ENCODE results near the gene RASIP1.
"Not testable (repeated sequence)": the region's sequence is repeated elsewhere in the genome, so short reads cannot be mapped to it uniquely, and the experiment has no call there.

RASIP1 gene

GRCh38 chr19:48720613-48721296 is 19.7 kb downstream of the RASIP1 start:
- Histone ChIP-seq H3K27ac (peak overlapping the region; percentile 82 to 91), H3K36me3 (no peaks in the 10 kb centered on the region), H3K4me3 (peak overlapping the region; percentile 54 to 57), H3K4me1 (peaks cover 0 to 48% (median 30%) of the 10 kb centered on the region in 4 donors), H3K27me3 (no peaks in the 10 kb centered on the region), H3K9me3 (no peaks in the 10 kb centered on the region)
- intact Hi-C loops (cut with DNase I; ENCODE audit: low total_unique reads), result no loop called here
- no peak for TF ChIP-seq CTCF (IDR thresholded peaks at IDR 0.05)
- DNase-seq, result peak; percentile 99 to 100

GRCh38 chr19:48720251-48720612 is 20.2 kb downstream of the RASIP1 start:
- H3K36me3 ChIP-seq, result no peaks in the 10 kb centered on the region
- peak overlapping the region; percentile 54 to 57 for H3K4me3 ChIP-seq
- TF ChIP-seq CTCF (IDR thresholded peaks at IDR 0.05), result no peak
- no peaks in the 10 kb centered on the region for H3K9me3 ChIP-seq
- H3K27me3 ChIP-seq, result no peaks in the 10 kb centered on the region
- H3K27ac ChIP-seq, result peak overlapping the region; percentile 82 to 91
- intact Hi-C loops (cut with DNase I; ENCODE audit: low total_unique reads), result no loop called here
- peaks cover 0 to 53% (median 35%) of the 10 kb centered on the region in 4 donors for H3K4me1 ChIP-seq
- DNase-seq, result no peak

DNA sequence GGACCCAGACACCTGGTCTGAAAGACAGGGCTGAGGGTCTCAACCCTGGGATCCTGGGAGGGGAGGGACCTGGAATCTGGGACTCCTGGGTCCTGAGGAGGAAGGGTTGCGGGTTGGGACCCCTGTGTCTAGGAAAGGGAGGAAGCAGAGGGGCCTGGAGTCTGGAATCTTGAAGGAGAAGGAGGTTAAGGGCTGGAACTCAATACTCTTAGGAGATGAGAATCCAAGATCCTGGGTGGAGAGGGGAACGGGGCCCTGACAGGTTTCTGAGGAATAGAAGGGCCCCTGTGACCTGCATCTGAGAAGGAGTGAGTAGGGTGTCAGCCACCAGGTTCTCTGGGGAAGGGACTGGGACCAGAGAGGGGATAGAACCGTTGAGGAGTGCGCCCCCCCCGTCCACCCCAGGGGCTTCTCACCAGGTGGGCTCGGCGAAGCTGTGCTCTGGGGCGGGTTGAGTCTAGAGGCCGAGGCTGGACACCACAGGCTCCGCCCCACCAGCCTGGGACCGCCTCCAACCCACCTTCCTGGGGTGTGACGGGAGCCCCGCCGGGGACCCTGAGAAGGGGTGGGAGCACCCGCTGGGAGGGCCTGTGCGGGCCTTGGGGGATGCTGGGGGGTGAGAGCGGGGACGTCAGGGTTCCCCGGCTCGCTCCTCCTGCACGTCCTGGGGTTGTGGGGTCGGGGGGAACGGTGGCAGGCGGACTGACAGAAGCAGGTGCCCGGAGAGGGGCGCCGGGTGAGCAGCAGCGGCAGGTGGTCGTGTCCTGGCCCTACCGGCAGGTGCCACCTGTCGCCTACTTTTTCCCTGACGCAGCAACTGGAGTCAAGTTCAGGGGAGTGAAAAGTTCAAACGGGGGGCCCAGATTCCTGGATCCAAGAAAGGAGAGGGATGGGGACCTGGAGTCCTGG is 20.9 kb downstream of the RASIP1 start, which contains the start of gene MAMSTR:
Gene MAMSTR (minus strand): TSS at position 463 of the 909 bp plus-strand sequence. CDS start 694 bp downstream, outside the sequence.
- no peaks in the 10 kb centered on the region for H3K27me3 ChIP-seq
- peak within 1 kb of the TSS; percentile 54 to 57 for H3K4me3 ChIP-seq
- no peak for DNase-seq
- no peak for TF ChIP-seq CTCF (IDR thresholded peaks at IDR 0.05)
- H3K36me3 ChIP-seq, result no peaks in the 10 kb centered on the region
- intact Hi-C loops (cut with DNase I; ENCODE audit: low total_unique reads), result no loop called here
- H3K27ac ChIP-seq, result peak within 1 kb of the TSS; percentile 82 to 91
- peaks cover 0 to 54% (median 40%) of the 10 kb centered on the region in 4 donors for H3K4me1 ChIP-seq
- no peaks in the 10 kb centered on the region for H3K9me3 ChIP-seq

GRCh38 chr19:48718711-48719231 is 21.6 kb downstream of the RASIP1 start:
- H3K4me3 ChIP-seq, result no peak overlapping the region

DNA sequence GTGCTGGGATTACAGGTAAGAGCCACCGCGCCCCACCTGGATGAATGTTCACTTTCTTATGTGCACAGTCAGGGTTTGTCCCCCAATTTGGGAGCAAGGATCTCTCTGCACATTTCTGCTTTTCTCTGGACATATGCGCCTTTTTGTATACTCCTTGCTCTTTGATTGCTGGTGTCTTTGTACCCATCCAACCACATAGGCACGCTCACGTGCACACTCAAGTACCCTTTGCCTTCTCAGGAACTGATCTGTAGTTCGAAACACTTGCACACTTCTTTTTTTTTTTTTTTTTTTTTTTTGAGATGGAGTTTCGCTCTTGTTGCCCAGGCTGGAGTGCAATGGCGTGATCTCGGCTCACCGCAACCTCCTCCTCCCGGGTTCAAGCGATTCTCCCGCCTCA is 22.3 kb downstream of the RASIP1 start:
- intact Hi-C loops (cut with DNase I; ENCODE audit: low total_unique reads); H3K27me3 ChIP-seq; DNase-seq; H3K27ac ChIP-seq; H3K4me3 ChIP-seq; H3K9me3 ChIP-seq; H3K36me3 ChIP-seq: not testable (repeated sequence)
- peaks cover 4 to 60% (median 46%) of the 10 kb centered on the region in 4 donors for H3K4me1 ChIP-seq

More at GRCh38 chr19:48718711-48719231, 21.6 kb downstream of the RASIP1 start:
- H3K36me3 ChIP-seq, result no peaks in the 10 kb centered on the region
- TF ChIP-seq CTCF (IDR thresholded peaks at IDR 0.05), result no peak
- H3K27me3 ChIP-seq, result no peaks in the 10 kb centered on the region
- H3K4me1 ChIP-seq, result peaks cover 4 to 54% (median 40%) of the 10 kb centered on the region in 4 donors
- DNase-seq, result no peak
- intact Hi-C loops (cut with DNase I; ENCODE audit: low total_unique reads), result no loop called here
- no peak overlapping the region for H3K27ac ChIP-seq
- H3K9me3 ChIP-seq, result no peaks in the 10 kb centered on the region

All from tibial artery (tissue), 4 donors.